Measurements from ENCODE around the gene ADARB2.
"Not testable (repeated sequence)": the region's sequence is repeated elsewhere in the genome, so short reads cannot be mapped to it uniquely, and the experiment has no call there.

The ADARB2 gene

DNA sequence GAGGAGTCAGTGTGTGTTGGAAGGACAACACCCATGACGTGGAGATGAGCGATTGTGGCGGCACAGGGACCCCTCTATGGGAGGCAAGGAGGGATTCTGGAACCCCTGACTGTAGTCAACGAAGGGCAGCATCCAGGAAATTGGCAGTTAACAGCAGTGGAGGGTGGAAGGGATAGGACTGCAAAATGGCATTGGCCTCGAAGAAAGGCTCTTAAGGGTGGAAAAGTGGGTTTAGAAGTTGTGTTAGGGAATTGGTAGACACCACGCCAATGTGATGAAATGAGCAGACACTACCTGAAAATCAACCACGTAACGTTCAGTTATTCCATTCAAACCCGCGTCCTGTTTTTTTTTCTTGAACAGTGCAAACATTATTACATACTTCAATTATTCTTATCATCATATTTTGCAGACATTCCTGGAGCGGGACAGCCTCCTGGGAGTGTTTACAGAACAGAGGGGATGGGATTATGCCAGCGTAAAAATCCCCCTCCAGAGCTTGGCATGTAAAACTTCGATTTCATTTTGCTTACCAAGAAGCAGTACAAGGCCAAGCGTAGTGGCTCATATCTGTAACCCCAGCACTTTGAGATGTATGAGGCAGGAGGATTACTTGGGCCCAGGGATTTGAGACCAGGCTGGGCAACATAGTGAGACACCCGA, 409.0 kb downstream of the ADARB2 start:
- no peak for DNase-seq

- DNase-seq = no peak
Observed at GRCh38 chr10:1327759-1328158, 409.6 kb downstream of the ADARB2 start.

DNA sequence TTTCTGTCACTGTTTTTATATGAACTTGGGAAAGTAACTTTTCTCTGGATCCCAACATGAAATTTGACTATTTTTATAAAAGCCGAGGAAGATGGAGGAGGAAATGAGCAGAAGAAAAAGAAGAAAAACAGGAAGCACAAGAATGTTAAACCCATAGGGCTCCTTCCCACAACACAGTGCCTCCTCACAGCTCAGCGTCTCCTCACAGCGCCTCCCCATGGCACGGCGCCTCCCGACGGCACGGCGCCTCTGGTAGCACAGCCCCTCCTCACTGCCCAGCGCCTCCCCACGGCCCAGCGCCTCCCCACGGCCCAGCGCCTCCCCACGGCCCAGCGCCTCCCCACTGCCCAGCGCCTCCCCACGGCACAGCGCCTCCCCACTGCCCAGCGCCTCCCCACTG, 410.8 kb downstream of the ADARB2 start:
- not testable (repeated sequence) for DNase-seq

GRCh38 chr10:1324903-1325302, 412.4 kb downstream of the ADARB2 start:
- DNase-seq = no peak

DNA sequence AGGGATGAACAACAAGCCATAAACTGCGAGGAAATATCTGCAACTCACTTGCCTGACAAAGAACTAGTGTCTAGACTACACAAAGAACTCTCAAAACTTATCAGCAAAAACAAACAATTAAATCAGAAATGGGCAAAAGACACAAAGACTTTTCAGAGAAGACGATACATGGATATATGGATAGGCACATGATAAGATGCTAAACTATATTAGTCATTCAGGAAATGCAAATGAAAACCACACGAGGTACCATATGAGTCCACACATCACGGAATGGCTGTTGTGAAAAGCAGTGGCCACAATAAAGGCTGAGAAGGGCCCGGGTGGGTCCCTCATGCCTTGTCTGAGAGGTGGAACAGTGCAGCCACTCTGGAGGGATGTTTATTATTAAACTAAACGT, 413.4 kb downstream of the ADARB2 start:
- DNase-seq = no peak

- DNase-seq = no peak
Observed at GRCh38 chr10:1320739-1321320, 416.5 kb downstream of the ADARB2 start.

DNA sequence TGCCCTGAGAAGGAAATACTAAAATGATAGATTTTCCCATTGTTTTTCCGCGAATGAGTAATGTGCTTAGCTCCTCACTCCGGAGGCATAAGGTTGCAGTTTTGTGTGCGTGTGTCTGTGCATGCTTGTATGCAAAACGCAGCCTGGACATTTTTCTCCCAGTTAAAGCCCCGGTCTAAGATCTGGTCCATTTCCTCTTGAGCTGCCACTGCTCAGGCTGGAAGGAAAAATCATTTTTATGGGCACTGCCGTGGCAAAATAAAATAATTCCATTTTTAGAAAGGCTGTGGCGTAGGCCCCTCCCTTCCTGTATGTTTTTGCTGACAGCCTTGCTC, 420.5 kb downstream of the ADARB2 start:
- no peak for DNase-seq

- peak in 1 of 2 donors; percentile 28 for DNase-seq
Observed at GRCh38 chr10:1316121-1316808, 421.1 kb downstream of the ADARB2 start.

GRCh38 chr10:1315178-1315577, 422.1 kb downstream of the ADARB2 start:
- DNase-seq = no peak

DNA sequence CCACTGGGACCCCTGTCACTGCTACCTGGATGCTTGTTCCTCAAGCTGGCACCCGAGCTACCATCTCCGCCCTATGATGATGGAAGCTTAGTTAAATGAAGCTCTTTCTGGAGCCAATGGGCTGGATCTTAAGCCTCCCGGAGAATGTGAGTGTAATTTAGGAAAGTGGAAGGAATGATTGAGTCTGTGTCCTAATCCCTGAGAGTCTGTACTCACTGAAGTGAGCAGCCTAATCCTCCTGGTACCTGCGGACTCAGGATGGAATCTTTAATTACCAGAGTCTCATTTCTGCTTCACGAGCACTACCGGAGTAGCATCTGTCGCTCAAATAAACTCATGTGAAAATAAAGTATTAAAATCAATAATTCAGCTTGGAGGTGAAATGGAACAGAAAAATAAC, 425.6 kb downstream of the ADARB2 start:
- no peak for DNase-seq

GRCh38 chr10:1310271-1310789, 427.0 kb downstream of the ADARB2 start:
- no peak for DNase-seq

GRCh38 chr10:1309617-1310270, 427.6 kb downstream of the ADARB2 start:
- no peak for DNase-seq

GRCh38 chr10:1308962-1309616, 428.2 kb downstream of the ADARB2 start:
- no peak for DNase-seq

DNA sequence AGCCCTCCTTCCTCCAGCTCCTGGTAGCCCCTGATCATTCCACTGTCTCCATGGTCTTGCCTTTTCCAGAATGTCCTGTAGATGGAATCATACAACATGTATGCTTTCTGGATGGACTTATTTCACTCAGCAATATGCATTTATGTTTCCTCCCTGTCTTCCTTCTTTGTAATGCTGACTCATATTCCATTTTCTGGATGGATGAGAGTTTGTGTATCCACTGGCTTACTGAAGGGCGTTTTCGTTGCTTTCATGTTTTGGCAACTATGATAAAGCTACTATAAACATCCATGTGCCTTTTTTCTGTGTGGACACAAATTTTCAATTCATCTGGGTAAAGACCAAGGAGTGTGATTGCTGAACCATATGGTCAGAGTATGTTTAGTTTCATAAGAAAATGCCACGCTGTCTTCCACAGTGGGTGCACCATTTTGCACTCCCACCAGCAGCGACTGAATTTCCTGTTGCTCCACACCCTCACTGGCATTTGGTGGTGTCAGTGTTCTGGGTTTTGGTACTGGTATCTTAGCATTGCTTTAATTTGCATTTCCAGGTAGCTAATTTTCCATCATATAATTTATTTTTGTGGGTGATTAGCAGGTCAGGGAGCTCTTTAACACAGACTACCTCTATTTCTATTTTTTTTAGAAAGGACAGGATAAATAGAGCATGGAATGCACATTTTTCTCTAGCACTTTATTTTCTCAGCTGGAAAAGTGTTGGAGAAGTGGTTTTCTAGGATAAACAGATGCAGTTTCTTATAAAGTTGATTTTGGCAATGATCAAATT, 429.0 kb downstream of the ADARB2 start:
- DNase-seq = no peak

- DNase-seq = peak in 1 of 2 donors; percentile 45
Observed at GRCh38 chr10:1301143-1301542, 436.2 kb downstream of the ADARB2 start.

GRCh38 chr10:1300218-1300617, 437.1 kb downstream of the ADARB2 start:
- DNase-seq = no peak

- DNase-seq = no peak
Observed at GRCh38 chr10:1299041-1299726, 438.1 kb downstream of the ADARB2 start.

DNA sequence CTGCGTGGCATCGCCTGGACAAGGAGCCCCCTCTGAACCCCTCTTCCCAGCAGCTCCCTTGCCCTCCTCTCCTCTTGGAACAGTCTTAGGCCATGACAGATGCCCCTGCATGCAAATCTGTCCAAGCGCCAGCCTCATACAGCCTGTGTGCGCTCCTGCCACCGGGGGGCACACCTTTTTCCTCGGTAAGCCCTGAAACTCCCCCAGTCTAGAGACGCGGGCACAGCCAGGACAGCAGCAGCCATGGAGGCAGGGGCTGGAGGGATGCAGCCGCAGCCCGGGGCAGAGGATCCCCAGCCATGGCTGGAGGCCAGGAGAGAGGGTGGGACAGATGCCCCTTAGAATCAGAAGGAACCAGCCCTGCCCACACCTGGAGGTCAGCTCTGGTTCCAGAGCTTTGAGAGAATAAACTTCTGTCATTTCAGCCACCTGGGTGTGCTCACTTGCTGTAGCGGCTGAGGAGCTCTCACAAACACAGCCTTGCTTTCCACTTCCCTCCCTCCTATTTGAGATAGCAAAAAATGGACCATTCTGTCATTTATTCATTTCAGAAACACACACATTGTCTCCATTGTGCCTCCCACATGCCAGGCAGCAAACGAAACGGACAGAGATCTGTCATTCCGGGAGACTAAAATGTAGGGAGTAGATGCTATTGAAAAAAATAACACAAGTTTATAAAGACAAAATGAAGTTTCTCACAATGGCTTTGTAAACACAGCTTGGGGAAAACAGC, 439.6 kb downstream of the ADARB2 start:
- peak in 1 of 2 donors; percentile 32 for DNase-seq

- no peak for DNase-seq
Observed at GRCh38 chr10:1295756-1296480, 441.4 kb downstream of the ADARB2 start.

DNA sequence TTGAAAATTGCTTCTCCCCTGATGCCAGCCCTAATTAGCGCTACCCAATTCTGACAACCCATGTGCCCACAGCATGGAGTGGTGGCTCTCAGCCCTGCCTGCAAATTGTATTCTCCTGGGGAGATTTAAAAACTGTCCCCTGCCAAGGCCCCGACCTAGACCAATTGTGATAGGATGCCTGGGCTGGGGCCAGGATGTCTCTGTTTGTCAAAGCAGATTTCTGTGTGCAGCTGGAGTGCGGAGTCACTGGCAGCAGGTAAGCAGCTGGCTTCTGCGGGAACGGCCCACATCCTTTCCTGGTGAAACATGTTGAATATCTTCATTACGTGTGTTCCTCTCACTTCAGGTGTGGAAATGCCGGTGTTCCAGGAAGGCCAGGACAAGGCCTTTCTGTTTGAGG, 442.6 kb downstream of the ADARB2 start:
- DNase-seq = no peak

Data from hippocampal formation (tissue), 2 donors.